Ammon's horn (tissue), 1 donor: ENCODE measurements around the gene ARHGAP27.

Experiments used
- DNase-seq: peaks from one replicate; pipeline ENCODE4 v3.0.0-alpha.2; 2016; ENCODE audit warnings: low spot score

Gene ARHGAP27

DNA sequence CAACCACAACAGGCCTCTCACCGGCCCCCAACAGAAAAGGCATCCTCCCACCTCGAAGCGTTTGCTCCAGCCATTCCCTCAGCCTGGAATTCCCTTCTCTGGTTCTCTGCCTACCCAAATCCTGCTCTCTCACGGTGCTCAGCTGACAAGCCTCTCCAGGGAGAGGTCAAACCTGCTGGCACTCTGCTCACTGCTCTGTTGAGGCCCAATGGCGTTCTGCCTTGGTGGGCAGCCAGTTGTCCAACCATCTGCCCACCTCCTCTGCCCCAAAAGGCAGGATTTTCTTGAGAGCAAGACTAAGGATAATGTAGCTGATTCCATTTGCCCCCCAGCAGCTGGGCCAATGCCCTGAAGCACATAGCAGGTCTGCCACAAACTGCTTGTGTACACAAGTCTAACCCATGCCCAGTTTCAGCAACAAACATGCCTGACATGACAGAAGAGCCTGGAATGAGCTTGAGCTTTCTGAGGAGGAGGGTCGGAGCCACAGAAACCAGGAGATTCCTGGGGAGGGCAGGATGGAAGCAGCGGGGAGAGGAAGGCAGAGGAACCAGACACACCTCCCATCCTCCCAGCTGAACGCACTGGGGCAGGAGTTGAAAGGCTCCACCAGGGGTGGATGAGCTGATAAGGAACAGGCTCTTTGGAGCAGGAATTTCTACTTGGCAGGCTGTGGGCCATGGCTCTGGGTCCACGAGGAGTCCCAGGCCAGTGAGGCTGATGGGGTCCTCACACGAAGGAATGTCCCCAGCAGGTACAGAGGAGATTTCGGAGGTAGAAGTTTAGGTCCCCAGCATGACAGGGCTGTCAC, 23.9 kb downstream of the ARHGAP27 start:
- no peak for DNase-seq

DNA sequence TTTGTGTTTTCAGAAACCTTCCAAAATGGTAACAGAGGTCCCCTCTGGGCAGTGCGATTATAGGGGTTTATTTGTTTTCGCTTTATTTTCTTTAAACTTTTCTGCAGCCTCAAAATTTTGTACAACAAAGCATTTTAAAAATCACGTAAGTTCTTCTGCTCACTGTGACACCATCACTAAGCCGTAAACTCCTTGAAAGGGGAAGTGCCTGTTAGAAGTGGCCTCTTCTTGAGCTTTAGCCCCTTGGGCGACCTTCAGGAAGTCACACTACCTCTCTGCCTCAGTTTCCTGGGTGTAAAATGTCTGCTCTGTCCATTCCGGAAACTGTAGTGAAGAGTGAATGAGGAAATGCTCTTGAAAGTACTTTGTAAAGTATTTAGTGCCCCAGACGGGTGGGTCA, 26.6 kb downstream of the ARHGAP27 start:
- no peak for DNase-seq

DNA sequence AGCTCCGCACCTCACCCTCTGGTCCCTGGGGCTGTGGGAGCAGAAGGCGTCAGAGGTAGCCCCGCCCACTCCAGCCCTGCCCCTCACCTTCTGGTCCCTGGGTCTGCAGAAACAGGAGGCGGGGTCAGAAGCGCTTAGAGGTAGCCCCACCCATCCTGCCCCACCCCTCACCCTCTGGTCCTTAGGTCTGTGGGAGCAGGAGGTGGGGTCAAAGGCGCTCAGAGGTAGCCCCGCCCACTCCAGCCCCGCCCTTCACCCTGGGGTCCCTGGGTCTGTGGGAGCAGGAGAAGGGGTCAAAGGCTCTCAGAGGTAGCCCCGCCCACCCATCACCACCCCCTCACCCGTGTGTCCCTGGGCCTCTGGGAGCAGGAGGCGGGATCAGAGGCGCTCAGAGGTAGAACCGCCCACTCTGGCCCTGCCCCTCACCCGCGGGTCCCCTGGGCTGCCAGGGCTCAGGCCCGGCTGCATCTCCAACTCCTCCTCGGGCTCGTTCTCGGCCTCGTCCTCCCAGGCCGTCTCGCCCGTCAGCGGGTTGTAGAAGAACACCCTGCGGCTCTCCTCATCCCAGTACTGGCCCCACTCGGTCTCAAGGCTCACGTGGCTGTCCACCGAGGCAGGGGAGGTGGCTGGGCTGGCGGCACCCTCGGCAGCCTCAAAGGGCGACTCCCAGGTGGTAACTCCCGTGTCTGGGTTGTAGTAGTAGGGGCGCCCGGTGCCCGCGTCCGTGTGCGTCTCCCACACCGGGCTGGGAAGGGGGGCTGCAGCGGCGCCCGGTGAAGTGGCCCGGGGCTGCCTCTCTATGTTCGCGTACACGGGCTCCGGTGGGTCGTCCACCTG, 27.2 kb downstream of the ARHGAP27 start:
- no peak for DNase-seq

DNA sequence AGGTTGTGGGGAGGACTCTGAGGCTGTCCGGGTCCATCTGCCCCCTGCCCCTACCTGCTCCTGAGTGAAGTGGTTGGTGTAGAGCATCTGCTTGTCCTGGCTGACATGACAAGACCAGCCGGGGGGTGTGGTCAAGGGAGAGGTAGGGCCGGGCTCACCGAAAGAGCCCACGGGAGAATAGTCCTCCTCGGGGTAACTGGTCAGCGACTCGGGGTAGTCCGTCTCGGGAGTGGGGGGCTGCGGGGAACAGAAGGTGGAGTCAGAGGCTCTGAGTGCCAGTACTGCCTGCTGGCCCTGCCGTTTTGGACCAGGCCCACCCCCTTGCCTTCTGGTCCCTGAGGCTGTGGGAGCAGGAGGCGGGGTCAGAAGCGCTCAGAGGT, 27.8 kb downstream of the ARHGAP27 start:
- DNase-seq = no peak

DNA sequence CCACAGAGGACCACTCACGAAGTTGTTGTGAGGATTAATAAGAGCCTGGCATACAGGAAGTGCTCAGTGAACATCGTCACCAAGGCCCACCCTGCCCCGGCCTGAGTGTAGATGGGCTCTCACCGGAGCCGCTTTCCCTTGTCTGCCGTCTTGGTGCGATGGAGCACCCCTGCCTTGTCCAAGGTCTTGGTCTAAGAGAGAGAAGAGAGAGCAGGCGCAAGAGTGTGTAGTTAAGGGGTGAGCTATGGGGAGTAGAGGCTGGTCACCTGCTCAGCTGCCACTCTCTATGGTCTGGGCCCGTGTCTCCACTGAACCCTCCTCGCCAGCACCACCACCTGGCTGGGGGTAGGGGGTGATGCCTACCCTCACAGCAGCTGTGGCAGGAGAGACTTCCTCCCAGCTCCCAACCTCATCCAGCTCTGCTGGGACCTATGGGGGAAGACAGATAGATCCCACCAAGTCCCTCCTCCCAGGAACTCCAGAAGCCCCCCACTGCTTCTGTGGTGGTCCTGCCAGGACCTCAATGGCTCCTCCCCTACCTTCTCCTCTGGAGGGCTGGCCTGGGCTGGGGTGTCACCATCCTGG, 28.7 kb downstream of the ARHGAP27 start:
- no peak for DNase-seq

DNA sequence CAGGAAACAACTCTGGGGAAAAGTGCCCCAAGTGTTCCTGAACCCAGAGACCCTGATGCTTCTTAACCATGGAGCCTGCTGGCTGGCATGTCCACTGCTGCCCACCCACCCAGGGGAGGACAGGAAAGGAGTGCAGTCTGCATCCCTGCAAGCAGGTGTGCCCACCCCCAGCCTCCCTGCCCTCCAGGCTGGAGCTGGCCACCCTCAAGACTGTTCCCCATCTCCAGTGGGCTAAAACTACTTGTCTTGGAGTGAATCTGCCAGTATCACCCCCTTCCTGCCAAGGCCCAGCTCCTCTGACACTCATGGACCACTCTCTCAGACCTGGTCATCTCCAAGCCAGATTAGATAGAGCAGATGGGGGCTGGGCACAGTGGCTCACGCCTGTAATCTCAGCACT, 29.8 kb downstream of the ARHGAP27 start:
- DNase-seq = no peak

DNA sequence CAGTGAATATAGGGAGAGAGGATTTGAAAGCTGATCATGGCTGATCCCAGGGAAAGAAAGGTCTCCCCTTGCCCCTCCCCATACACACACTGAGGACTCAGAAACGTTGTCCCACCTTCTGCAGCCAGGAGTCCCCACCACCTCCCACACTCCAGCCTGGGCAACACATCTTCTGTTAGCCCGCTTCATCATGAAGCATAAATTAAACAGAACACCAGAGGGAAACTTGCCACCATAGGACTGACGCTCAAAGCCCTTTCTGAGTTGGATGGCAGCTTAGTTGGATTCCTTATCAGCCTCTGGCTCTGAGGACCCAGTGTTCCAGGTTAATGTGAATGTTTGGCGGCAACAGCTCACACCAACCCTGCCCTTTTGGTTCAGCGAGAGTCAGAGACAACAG, 33.9 kb downstream of the ARHGAP27 start:
- no peak for DNase-seq

DNA sequence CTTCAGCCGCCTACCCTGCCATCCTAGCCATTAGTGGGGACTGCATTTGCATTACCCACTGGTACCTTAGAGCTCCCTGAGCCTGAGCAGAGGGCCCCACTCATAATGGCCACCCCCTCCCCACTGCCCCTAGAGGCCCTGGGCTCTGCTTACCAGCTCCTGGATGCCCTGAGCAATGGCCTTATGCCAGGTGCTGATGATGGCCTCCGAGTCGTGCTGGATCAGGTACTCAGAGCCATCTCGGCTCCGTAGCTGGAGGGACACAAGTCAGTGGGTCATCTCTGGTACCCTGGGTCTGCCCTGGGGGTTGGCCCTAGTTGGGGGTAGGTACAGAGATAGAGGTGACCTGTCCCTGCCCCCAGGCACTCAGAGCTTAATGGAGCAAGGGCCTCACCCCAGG, 34.9 kb downstream of the ARHGAP27 start:
- no peak for DNase-seq

DNA sequence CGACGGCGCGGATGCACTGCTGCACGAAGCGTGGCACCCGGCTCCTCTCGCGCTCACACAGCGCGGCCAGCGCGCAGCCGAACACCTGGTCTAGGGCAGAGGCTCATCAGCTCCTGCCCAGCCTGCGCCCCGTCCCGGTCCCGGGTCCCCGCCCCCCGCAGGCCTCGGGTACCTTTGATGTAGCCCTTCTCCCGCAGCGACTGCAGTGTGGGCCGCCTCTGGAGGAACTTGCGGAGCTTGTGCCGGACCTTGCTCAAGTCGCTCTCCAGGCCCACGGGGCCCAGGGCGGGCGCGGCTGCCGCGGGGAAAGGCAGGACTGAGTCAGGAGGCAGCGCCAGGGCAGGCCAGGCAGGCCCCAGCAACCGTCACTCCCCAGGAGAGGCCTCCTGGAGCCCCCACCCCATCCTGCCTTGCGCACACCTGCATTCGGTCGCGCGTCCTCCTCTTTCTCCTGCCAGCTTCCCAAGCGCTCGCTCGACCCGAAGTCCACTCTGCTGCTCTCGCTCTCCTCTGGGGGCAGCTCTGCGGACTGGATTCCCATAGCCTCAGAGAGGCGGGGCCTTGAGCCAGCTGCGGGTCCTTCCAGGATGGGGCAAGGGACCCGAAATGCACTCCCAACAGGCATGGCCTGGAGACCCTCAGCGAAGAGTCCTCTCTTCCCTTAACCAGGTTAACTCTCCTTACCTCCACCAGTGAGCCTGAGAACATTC, 36.0 kb downstream of the ARHGAP27 start:
- DNase-seq = no peak

DNA sequence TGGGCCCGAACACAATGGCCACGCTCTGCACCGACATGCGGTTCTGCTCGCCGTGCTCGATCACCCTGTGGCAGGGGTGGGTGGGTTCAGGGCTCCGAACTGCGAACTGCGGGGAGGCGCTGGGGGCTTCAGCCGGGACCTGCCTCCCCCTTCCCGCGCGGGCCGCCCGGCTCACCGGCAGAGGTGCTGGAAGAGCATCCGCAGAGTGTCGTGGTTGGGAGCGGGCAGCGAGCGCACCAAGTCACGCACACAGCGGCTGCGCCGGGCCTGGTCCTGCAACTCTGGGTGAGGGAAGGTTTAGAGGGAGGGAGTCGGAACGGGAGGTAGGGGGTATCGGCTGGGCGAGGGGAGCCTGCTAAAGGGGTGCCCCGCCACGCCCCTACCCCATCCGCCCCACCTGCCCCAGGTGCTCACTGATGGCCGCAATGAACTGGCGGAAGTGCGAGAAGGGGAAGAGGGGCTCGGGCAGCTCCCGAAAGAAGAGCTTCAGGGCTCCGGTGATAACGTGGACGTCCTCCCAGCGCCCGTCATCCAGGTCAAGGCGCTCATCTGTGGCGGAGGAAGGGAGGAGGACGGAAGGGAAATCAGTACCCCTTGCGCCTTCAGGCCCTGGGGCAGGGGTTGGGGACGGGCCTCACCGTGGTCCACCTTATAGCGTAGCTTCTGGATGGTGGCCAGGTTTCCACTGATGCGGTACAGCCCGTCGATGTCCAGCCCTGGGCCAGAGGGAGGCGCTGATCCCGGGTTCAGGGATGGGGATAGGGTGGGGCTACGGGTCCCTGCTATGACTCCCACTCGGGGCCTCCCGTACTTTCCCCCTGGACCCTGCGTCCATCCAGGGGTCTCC, 36.9 kb downstream of the ARHGAP27 start:
- no peak for DNase-seq

DNA sequence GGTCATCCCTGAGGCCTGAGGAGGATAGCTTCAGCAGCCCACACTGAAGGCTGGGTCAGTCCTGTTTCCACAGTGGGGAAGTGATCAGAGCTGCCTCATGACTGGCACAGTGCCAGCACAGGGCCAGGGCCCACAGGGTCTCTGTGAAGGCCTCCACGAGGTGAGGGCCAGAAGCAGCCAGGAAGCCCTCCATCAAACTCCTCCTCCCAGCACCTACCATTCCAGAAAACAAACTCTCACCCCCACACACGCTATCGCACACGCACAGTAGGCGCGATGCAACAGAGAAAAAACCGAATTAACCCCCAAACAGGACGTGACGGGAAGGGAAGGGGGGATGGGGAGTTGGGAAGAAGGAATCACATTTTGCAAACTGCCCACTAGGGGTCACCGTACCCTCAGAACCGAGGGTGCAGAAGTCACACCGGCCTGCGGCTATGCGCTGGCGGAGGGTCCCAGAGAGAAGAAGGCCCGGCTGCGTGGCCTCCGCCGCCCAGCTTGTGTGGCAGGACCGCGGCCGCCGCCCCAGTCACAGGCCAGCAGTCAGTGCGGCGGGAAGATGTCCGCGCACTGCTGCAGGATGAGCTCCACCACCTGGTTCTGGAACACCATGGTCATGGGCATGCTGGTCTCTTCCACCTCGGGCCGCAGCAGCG, 37.6 kb downstream of the ARHGAP27 start:
- peak; percentile 79 for DNase-seq

DNA sequence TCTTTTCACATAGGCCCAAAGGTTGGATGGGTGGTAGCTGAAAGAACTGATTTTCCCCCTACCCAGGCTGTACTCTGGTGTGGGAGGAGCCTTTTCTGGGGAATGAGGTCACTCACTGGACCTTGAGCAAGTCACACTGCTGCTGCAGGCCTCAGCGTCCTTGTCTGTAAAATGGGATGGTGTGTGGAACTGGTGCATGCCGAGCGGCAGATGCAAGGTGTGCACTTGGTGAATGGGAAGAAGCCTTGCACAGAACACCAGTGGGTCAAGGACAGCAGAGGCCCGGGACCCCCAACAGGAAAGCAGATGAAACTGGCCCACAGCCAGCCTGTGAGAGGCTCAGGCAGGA, 38.1 kb downstream of the ARHGAP27 start:
- DNase-seq = no peak

DNA sequence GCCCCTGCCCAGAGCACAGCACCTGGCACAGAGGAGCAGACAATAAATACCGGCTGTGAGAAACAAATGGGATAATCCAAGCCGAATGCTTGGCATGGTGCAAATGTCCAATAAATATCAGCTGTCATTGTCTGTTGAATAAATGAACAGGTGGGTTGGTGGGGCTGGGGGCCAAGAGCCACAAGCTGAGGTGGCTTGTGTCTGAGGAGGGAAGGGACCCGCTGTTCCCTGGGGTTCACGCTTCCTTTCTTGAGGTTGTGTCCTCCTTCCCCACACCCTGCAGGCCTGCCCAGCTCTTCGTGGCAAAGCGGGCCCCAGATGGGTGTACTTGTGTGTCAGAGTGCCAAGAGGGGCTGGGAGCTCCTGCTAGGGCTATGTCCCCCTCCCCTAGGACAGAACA, 38.6 kb downstream of the ARHGAP27 start:
- no peak for DNase-seq

DNA sequence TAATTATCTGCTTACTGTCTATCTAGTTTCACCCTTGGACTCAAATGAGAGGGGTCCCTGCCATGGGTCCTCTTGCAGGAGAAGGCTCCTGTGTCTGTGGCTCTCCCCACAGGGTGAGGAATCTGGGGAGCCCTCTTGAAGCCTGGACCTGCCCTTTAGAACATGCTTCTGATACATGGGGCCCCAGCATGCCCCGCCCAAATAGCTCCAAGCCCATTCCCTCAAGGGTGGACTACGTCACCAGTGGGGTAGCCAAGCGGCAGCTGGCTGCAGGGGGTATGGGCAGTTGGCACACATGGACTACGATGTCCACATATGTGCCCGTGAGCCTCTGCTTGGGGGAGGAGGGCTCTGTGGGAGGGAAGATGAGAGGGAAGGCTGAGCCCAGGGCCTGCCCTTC, 39.3 kb downstream of the ARHGAP27 start:
- DNase-seq = no peak

DNA sequence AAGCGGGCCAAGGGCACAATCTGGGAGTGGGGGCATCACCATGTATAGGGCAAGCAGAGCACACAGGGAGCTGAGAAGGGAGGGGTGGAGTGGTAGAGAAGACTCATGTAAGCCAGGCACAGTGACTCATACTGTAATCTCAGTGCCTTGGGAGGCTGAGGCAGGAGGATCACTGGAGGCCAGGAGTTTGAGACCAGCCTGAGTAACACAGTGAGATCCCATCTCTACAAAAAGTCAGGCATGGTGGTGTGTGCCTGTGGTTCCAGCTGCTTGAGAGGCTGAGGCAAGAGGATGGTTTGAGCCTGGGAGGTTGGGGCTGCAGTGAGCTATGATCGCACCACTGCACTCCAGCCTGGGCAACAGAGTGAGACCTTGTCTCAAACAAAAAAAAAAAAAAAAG, 40.8 kb downstream of the ARHGAP27 start:
- no peak for DNase-seq

DNA sequence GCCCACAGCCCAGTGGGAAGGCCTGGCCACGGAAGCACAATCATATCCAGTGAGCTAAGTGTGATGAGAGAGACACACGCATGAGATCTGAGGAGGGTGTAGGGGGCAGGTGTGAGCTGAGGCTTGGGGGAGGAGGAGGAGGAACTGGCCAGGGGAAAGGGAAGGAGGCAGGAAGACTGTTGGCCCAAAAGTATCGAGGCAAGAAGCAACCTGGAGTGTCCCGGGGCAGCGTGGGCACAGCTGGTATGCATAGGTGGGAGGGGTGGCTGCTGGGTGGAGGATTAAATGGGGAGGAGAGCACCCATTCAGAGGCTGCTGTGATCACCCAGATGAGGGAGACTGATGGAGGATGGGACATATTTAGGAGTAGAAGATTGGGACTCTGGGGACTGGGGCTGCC, 41.4 kb downstream of the ARHGAP27 start:
- DNase-seq = no peak

DNA sequence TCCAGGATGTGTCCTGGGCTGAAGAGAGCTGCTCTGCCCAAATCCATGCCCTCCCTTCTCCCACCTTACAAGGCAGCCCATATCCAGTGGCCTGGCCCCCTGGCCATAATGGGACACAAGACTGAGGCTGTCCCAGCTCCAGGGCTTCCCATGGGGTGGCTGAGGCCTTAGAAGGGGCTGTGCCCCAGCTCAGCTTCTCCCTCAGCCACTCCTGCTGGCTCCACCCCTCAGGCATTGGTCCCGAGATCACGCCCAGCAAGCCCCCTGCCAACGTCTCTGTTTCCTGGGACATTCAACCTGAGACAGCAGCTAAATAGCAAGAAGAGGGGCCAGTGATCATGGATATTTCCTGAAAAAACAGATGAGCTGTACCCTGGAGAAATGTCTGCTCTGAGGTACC, 43.3 kb downstream of the ARHGAP27 start:
- DNase-seq = no peak

DNA sequence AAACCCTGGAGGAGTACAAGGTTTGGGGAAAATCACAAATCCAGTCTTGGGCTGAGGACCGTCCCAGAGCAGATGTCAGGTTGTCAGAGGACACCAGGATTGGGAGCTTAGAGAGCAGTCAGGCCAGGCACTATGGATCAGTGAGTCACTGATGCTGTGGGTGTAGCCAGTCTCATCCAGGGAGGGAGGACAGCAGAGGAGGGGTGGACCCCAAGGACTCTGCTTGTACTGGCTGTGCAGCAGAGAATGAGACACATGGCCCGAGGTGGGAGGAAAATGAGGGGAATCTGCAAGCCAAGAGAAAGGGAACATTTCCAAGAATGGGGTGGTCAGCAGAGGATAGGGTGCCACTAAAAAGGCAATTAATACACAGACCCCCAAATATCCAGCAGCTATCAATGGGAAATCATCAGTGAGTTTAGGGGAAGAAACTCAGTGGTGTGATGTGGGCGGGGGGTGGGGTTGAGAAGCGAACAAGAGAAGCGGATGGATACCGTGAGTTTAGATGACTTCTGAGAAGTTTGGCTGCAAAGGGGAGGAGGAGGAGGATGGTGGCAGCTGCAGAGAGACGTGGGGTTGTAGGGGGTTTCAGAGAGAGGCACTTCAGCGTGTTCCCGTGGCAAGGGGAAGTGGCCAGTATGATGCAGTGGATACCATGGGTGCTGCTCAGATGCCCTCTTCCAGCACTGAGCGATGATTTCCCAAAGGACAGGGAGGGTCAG, 43.9 kb downstream of the ARHGAP27 start:
- no peak for DNase-seq

DNA sequence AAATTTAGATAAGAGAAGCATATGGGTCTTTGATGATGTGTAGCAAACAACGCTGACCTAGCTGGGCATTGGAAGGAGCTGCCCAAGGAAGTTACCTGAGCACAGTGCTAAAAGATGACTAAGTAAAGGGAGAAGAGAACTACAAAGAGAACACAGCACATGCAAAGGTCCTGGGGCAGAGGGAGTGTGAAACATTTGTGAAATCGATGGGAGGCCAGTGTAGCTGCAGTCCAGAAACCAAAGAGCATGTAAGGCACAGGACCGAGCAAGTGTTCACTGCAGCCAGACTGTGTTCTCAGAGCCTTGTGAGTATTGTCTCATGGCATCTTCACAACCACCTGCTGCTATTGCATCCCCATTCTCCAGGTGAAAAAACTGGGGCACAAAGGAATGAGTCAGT, 44.9 kb downstream of the ARHGAP27 start:
- DNase-seq = no peak

DNA sequence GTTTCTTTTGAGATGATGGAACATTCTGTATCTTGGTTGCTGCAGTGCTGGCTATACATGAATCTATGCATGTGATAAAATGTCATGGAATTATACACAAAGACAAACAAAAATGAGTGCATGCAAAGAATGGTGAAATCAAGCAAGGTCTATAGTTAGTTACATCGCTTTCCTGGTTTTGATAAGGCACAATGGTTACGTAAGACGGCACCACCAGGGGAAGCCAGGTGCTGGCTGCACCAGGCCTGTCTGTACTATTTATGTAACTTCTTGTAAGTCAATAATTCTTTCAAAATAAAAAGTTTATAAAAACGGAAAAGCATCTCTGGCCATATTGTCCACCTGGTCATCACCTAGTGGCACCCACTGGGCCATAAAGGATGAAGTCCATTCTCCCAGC, 46.5 kb downstream of the ARHGAP27 start:
- DNase-seq = no peak
